Measurements from ENCODE around the gene MT1E. TPM values are rescaled to one million over a fixed set of nuclear protein-coding genes. Genes with fewer than 3 reads are reported as not detected.
"Not testable (repeated sequence)": the region's sequence is repeated elsewhere in the genome, so short reads cannot be mapped to it uniquely, and the experiment has no call there.

Gene MT1E
- polyA plus RNA-seq, 1 experiment: 153 TPM

DNA sequence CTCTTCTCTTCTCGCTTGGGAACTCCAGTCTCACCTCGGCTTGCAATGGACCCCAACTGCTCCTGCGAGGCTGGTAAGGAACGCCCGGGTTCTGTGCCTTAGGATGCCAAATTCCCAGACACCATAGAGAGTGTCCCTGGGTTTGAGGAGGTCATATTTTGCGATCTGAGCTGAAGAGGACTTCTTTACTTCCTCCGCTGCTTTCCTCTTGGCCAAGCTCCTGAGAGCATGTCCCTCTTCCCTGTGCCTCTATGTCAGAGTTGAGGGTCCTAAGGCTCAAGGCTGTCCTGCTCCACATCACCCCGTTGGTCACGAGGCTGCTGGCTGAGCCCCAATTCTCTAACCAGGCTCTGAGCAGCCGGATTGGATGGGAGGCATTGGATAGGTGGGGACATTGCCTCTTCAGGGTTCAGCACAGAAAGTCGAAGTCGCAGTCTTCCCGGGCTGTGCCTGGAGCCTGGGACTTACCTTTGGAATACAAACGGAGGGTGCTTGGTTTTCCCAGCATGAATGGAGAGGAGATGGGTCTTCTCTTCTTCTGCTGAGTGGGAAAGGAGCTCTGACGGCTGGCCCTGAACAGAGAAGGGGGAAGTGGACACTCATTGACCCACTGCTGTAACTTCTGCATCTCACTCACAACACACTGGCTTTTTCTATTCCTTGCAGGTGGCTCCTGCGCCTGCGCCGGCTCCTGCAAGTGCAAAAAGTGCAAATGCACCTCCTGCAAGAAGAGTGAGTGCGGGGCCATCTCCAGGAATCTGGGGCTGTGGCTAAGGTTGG, 44.4 kb downstream of the MT1E start:
- DNase-seq (ENCODE audit: low read depth, low spot score): no peak
- ChIA-PET CTCF (no interaction called here), POLR2A (no interaction called here)
- no peak overlapping the region for H3K4me3 ChIP-seq (ENCODE audit: low read depth, low read length)
- H3K9me3 ChIP-seq (ENCODE audit: control insufficient read depth, insufficient read depth, low read length): no peaks in the 10 kb centered on the region; the same call in 1 of the 2 replicates
- no peak overlapping the region for H3K27ac ChIP-seq (ENCODE audit: low read depth, low read length)
- peaks cover 58% of the 10 kb centered on the region for H3K27me3 ChIP-seq (ENCODE audit: control insufficient read depth, insufficient read depth, low read length)
- TF ChIP-seq, protein P1, sequence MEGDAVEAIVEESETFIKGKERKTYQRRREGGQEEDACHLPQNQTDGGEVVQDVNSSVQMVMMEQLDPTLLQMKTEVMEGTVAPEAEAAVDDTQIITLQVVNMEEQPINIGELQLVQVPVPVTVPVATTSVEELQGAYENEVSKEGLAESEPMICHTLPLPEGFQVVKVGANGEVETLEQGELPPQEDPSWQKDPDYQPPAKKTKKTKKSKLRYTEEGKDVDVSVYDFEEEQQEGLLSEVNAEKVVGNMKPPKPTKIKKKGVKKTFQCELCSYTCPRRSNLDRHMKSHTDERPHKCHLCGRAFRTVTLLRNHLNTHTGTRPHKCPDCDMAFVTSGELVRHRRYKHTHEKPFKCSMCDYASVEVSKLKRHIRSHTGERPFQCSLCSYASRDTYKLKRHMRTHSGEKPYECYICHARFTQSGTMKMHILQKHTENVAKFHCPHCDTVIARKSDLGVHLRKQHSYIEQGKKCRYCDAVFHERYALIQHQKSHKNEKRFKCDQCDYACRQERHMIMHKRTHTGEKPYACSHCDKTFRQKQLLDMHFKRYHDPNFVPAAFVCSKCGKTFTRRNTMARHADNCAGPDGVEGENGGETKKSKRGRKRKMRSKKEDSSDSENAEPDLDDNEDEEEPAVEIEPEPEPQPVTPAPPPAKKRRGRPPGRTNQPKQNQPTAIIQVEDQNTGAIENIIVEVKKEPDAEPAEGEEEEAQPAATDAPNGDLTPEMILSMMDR (IDR thresholded peaks at IDR 0.05; ENCODE audit: low read depth, low read length): no peak

DNA sequence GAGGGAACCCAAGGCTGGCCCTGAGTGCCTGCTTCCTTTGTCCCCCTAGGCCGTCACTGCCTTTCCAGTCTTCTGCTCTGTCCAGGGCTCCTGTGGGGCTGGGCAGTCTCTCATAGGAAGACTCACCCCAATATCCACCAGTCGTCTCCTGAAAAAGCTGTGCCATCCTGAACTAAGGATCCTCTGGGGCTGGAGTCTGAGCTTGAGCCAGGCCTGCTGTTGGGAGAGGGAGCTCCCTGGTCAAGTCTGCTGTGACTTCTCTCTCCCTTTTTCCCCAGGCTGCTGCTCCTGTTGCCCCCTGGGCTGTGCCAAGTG, 45.0 kb downstream of the MT1E start:
- Histone ChIP-seq H3K4me3 (ENCODE audit: low read depth, low read length) (no peak overlapping the region), H3K27me3 (ENCODE audit: control insufficient read depth, insufficient read depth, low read length) (peaks cover 55% of the 10 kb centered on the region), H3K9me3 (ENCODE audit: control insufficient read depth, insufficient read depth, low read length) (no peaks in the 10 kb centered on the region; the same call in 1 of the 2 replicates), H3K27ac (ENCODE audit: low read depth, low read length) (no peak overlapping the region)
- POLR2A ChIA-PET: no interaction called here
- CTCF ChIA-PET: no interaction called here
- no peak for DNase-seq (ENCODE audit: low read depth, low spot score)
- TF ChIP-seq, protein P1 (IDR thresholded peaks at IDR 0.05; ENCODE audit: low read depth, low read length): no peak

DNA sequence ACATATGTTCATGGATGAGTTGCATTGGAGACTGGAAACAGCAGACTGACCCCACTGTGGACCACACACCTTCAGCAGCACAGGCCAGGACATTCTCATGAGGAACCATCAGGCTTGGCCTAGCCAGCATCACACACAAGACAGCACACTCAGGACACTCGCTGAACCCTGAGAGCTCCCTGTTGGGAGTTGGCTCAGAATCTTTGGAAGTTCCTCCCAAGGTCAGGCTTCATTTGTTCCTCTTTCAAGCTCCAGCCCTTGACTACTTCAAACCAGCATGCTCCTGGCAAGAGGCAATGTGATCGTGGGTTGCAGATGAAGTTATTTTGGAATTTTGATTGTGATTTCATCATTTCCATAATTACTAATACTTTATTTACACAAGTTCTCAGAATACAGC, 46.1 kb downstream of the MT1E start:
- DNase-seq (ENCODE audit: low read depth, low spot score); H3K27ac ChIP-seq (ENCODE audit: low read depth, low read length); H3K9me3 ChIP-seq (ENCODE audit: control insufficient read depth, insufficient read depth, low read length); H3K4me3 ChIP-seq (ENCODE audit: low read depth, low read length): not testable (repeated sequence)
- peaks cover 58% of the 10 kb centered on the region for H3K27me3 ChIP-seq (ENCODE audit: control insufficient read depth, insufficient read depth, low read length)
- ChIA-PET POLR2A (interaction anchor here (1.5 kb wide), 1 partner anchor 46 kb away, joined by 6 read pairs; the partner anchor contains the start of gene MT1E), CTCF (interaction anchor here (2.9 kb wide), 1 partner anchor 31 kb away, joined by 19 read pairs; no protein-coding TSS in a partner anchor)

DNA sequence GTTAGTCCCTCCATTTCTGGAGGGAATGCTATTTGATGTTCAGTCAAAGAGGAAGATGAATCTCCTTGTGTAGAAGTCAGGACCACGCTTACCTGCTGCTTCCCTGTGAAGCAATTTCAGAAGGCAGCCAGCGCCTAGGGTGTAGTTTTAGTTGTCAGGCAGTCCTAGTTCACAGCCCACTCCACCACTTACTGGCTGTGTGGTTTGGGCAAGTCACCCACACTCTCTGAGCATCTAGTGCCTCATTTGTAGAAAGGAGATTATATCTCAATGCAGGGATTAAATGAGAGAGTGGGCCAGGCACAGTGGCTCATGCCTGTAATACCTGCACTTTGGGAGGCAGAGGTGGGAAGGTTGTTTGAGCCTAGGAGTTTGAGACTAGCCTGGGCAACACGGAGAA, 46.6 kb downstream of the MT1E start:
- ChIA-PET POLR2A (interaction anchor here (1.1 to 1.5 kb wide), 3 partner anchors 10 to 65 kb away, joined by 4 to 6 read pairs (median 6); partner anchors contain the start of genes MT1E and MT1X), CTCF (interaction anchor here (2.9 kb wide), 1 partner anchor 30 kb away, joined by 19 read pairs; no protein-coding TSS in a partner anchor)
- H3K27ac ChIP-seq (ENCODE audit: low read depth, low read length); H3K4me3 ChIP-seq (ENCODE audit: low read depth, low read length); DNase-seq (ENCODE audit: low read depth, low spot score); H3K9me3 ChIP-seq (ENCODE audit: control insufficient read depth, insufficient read depth, low read length): not testable (repeated sequence)
- H3K27me3 ChIP-seq (ENCODE audit: control insufficient read depth, insufficient read depth, low read length): peaks cover 57% of the 10 kb centered on the region

DNA sequence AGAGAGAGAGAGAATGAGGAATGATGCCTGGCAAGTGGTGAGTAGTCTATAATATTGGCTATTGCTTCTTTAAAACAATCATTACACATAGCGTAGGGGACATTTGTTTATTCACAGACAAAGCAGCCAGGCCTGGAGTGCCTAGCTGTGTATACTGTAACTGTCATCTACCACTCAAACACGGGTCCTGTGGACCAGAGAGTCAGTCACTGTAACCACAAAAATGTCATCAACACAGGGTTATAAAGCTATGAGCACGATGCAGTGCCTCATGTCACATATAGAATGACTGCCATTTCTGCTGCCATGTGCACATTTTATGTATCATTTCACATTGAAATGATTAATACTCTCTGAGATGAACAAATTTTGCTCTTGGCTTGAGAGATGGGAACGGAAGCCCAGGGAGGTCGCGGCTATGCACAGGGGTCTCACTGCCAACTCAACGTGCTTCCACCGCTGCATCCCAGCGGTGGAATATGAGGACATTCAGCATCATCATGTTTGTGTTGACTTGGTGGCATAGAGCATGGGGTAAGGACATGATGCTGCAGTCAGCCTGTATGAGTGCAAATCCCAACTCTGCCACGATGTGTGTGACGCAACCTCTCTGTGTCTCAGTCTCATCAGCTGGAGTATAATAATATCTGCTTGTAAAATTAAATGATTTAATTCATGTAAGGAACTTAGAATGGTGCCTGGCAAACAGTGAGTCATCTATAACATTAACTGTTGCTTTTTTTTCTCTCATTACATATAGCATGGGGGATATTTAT, 47.4 kb downstream of the MT1E start:
- ChIA-PET CTCF (interaction anchor here (1.2 to 2.9 kb wide), 4 partner anchors 10 to 117 kb away, joined by 4 to 19 read pairs (median 4); partner anchors contain the start of gene MT1X), POLR2A (interaction anchor here (0.8 to 1.5 kb wide), 4 partner anchors 10 to 66 kb away, joined by 3 to 6 read pairs (median 5); partner anchors contain the start of genes MT1E and MT1X)
- Histone ChIP-seq H3K9me3 (ENCODE audit: control insufficient read depth, insufficient read depth, low read length) (no peaks in the 10 kb centered on the region; the same call in 1 of the 2 replicates), H3K27ac (ENCODE audit: low read depth, low read length) (no peak overlapping the region), H3K27me3 (ENCODE audit: control insufficient read depth, insufficient read depth, low read length) (peaks cover 51% of the 10 kb centered on the region), H3K4me3 (ENCODE audit: low read depth, low read length) (no peak overlapping the region)
- TF ChIP-seq, protein P1 (IDR thresholded peaks at IDR 0.05; ENCODE audit: low read depth, low read length): no peak
- DNase-seq (ENCODE audit: low read depth, low spot score): no peak

Measured in AG04450 (cell line).